NCI-H774 (cell line): ENCODE results near the gene METRN.

Experiments used
- DNase-seq: peaks from one replicate; lab custom pipeline; 2025; lab: John Stamatoyannopoulos, UW

Gene METRN

DNA sequence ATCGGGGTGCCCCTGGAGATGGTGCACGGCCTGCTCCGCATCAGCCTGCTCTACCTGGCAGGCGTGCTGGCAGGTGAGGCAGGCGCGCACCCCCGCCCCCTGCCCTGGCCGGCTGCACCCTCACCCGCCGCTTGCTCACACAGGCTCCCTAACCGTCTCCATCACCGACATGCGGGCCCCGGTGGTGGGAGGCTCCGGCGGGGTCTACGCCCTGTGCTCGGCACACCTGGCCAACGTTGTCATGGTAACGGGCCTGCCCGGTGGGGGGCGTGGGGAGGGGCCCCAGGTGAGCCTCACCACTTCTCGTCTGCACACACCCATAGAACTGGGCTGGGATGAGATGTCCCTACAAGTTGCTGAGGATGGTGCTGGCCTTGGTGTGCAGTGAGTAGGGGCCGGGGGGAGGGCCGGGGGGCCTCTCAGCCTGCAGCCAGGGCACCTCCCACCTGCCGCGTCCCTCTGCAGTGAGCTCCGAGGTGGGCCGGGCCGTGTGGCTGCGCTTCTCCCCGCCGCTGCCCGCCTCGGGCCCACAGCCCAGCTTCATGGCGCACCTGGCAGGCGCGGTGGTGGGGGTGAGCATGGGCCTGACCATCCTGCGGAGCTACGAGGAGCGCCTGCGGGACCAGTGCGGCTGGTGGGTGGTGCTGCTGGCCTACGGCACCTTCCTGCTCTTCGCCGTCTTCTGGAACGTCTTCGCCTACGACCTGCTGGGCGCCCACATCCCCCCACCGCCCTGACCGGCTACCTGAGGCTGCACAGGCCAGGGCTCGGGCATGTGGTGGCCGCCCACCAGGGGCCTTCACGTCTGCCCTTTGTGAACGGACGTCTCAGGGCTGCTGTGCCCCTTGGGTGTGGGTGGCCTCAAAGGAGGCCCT is 37.4 kb upstream of the METRN start:
- no peak for DNase-seq

DNA sequence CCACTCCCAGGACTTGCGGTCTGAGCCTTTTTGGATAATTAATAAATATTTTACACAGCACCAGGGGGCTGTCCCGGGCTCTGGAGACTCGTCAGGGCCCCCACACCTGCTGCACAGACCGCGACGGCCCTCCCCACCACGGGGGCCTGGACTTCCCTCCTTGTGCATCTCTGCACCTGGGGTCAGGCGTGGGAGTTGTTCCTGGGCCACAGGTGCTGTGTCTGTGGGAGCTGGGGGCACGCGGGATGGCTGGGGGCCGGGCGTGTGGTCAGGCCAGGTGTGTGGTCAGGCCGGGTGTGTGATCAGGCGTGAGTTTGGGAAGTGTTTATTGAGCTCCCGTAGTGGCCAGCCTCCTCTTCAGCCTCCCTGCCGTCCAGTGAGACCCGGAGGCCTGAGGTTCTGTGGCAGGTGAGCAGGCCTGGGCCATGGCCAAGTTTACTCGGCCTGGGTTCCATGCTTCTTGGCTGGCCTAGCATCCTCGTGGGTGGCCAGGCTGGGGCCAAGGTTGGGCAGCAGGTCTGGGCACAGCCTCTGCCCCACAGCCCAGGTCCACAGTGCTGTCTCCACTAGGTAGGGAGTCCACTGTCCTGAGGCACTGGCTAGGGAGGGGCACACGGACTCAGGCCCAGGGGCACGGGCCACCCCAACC is 36.6 kb upstream of the METRN start:
- DNase-seq = no peak

DNA sequence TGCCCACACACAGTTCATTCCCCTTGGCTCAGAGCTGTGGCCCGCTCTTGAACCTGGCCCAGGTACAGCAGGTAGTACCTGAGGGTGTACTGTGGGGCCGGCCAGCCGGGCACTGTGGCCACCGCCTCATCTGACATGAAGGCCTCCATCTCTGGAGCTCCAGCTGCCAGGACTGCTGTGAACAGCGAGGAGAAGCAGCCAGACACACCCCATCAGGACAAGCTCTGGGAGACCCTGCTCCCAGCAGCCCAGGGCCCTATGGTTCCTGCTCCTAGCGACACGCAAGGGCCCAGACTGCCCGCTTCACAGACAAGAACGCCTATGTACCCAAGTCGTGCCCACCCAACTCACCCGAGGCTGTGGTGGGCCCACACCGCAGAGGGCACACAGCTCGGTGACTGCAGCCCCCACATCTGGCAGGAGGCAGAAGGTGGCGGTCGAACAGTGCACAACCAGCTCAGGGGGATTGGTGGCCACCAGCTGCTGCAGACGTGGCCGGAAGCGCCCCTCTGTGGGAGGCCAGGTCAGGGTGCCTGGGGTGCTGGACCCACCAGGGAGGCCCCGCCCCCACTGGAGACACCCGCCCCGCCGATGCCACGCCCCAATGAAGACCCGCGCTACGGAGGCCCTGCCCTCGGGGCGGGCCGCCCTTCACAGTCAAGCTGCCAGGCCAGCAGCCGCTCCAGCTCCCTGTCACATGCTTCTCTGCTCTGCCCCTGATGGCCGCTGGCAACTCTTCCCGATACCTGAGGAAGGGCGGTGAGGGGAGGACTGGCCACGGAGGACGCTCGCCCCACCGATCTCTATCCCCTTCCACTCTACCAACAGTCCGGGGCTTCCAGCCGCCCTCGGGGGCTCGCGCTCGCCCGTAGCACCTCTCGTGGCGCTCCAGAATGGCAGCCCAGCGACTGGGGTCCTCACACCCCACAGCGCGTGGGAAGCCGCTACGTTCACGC is 35.8 kb upstream of the METRN start:
- DNase-seq = peak; percentile 58

DNA sequence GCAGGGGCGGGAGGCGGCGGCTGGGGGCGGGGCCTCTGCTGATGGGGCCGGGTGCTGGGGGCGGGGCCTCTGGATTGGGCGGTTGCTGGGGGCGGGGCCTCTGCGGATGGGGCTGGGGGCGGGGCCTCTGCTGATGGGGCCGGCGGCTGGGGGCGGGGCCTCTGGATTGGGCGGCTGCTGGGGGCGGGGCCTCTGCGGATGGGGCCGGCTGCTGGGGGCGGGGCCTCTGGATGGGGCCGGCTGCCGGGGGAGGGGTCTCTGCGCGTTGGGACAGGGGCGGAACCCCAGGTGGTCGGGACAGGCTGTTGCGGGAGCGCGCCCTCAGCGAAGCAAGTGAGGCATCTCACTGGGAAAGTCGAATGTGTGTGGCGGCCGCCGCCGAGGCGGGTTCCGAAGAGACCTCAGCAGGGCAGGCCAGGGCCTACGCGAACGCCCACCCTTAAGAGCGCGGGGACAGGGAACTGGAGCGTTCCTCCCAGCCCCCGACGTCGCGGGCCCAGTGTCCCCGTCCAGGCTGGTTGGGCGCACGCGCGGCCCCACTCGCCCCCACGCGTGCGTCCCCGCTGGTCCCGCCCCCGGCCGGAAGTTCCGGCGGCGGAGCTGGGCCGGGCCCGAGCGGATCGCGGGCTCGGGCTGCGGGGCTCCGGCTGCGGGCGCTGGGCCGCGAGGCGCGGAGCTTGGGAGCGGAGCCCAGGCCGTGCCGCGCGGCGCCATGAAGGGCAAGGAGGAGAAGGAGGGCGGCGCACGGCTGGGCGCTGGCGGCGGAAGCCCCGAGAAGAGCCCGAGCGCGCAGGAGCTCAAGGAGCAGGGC is 34.9 kb upstream of the METRN start, which contains the start of gene STUB1:
STUB1 (plus strand) TSS at position 597 of the 811 bp plus-strand sequence; CDS start at position 713, 116 bp downstream.
- peak; percentile 69 for DNase-seq

DNA sequence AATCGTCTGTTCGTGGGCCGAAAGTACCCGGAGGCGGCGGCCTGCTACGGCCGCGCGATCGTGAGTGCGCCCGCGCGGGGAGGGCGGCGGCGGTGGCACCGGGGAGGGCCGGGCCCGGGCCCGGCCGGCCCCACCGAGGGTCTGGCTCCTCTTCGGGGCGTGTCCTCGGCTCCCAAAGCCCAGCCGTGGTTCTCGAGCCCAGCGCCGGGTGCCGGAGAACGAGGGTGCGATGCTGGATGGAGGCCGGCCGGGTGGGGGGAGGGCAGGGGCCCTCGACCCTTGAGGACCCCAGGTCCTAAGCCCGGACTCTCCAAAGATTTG is 34.3 kb upstream of the METRN start:
- no peak for DNase-seq

DNA sequence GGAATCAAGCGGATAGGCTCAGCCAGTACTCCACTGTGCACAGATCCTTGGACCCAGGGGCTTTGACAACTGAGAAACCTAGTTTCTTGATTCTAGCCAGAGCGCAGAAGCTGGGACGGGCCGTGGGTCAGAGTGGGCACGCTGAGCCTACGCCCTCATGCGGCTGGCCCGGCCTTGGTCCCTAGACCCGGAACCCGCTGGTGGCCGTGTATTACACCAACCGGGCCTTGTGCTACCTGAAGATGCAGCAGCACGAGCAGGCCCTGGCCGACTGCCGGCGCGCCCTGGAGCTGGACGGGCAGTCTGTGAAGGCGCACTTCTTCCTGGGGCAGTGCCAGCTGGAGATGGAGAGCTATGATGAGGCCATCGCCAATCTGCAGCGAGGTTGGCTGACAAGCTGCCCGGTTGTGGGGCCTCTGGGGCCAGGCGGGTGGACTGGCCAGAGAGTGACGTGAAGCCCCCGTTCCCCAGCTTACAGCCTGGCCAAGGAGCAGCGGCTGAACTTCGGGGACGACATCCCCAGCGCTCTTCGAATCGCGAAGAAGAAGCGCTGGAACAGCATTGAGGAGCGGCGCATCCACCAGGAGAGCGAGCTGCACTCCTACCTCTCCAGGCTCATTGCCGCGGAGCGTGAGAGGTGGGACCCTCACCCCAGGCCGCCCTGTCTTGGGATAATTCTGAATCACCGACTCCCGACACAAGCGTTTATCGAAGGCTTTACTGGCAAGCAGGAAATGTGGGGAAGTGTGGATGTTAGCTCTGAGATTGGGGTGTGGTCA is 33.8 kb upstream of the METRN start:
- no peak for DNase-seq

DNA sequence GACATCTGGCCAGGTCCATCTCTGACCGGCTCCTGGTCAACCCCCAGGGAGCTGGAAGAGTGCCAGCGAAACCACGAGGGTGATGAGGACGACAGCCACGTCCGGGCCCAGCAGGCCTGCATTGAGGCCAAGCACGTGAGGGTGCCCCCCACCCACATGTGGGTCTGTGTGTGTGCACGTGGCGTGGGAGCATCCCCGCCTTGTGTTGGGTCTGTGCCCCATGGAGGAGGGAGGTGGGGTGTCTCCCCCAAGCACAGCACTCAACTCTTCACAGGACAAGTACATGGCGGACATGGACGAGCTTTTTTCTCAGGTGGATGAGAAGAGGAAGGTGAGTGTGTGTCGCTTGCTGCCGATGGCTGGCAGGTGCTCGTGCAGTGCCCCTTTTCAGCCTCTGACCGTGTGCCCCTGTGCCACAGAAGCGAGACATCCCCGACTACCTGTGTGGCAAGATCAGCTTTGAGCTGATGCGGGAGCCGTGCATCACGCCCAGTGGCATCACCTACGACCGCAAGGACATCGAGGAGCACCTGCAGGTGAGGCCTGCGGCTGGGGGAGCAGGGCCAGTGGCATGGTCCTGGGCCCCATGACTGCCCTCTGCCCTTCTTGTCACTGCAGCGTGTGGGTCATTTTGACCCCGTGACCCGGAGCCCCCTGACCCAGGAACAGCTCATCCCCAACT is 33.0 kb upstream of the METRN start:
- DNase-seq = no peak

DNA sequence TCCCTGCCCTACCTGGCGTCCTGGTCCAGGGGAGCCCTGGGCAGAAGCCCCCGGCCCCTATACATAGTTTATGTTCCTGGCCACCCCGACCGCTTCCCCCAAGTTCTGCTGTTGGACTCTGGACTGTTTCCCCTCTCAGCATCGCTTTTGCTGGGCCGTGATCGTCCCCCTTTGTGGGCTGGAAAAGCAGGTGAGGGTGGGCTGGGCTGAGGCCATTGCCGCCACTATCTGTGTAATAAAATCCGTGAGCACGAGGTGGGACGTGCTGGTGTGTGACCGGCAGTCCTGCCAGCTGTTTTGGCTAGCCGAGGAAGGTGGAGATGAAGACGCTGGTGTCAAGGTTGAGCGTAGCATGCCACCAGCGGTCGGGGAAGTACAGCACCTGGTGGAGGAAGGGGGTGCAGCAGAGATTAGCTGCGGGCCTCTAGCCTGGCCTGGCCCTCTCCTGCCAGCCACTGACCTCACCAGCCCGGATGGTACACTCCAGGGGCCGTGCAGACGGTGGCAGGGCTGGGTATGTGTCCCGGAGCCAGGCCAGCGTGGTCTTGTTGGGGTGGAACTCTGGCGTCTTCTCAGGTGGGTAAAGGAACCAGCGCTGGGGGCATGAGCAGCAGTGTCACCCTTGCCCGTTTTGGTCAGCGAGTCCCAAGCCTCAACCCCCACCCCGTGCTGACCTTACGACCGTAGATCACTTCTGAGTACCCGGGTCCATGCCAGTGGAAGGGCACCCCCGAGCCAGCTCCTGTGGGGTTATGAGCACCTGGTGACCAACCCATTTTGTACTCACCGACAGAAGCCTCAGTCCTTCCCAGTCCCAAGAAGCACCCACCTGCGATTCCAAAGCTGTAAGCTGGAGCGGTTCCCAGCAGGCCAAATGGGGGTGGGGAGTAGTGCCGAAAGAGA is 32.2 kb upstream of the METRN start:
- no peak for DNase-seq

DNA sequence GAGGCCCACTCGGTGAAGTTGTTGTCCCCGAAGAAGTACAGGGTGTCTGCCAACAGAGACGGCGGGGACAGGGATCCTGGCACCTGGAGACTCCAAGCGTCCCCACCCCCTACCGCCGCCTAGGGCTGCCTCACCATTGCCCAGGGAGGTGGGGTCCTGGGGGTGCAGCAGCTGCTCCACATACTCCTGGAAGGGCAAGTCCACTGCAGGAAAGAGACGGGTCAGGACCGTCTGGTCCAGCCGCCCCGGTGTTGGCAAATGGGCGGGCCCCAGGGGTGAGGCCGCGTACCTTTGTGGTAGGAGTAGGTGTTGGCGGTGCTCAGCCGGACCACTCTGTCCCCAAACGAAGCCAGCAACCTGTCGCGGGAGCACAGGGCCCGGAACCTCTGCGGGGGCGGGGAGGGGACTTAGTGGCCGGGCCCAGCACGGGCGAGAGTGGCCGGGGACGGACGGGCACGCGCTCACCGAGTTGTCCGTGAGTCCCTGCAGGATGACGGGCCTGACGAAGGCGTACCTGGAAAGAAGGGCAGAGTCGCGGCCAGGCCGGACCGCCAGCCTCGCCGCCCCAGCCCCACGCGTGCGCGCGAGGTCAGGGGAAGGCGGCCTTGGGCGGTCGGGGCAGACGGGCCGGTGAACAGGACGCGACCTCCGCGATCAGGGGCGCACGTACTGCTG is 31.4 kb upstream of the METRN start:
- no peak for DNase-seq

DNA sequence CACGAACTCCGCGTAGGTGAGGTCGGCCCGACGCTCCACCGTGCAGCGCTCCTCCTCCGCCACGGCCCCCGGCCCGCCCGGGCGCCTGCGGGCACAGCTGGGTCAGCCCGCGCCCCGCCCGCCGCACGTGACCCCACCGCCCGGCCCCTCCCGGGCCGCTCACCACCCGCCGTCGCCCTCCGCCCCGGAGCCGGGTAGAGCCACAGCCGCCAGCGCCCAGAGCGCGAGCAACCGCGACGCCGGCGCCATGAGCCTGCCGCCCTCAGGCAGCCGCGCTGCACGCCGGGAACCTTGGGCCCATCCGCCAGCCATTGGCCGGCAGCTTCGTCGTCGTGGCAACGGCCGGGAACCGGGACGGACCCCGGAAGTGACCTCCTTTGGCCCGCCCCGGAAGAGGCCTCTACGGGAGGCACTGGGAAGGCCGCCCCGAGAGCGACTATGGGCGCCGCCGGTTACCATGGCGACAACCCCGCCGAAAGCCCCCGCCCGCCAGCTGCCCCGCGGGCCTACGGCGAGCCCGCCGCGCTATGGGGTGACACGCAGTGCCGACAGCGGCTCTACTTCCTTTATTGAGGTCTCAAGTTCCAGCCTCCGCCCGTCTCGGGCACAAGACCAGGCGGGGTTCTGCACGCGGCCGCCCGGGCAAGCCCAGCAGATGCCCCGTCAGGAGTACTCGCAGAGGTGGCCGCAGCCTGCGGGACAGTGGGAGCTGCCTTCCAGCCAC is 30.7 kb upstream of the METRN start, which contains the start of gene JMJD8:
JMJD8 (minus strand) TSS at position 264 of the 724 bp plus-strand sequence; CDS start at position 249, 15 bp downstream.
- DNase-seq = peak; percentile 90

DNA sequence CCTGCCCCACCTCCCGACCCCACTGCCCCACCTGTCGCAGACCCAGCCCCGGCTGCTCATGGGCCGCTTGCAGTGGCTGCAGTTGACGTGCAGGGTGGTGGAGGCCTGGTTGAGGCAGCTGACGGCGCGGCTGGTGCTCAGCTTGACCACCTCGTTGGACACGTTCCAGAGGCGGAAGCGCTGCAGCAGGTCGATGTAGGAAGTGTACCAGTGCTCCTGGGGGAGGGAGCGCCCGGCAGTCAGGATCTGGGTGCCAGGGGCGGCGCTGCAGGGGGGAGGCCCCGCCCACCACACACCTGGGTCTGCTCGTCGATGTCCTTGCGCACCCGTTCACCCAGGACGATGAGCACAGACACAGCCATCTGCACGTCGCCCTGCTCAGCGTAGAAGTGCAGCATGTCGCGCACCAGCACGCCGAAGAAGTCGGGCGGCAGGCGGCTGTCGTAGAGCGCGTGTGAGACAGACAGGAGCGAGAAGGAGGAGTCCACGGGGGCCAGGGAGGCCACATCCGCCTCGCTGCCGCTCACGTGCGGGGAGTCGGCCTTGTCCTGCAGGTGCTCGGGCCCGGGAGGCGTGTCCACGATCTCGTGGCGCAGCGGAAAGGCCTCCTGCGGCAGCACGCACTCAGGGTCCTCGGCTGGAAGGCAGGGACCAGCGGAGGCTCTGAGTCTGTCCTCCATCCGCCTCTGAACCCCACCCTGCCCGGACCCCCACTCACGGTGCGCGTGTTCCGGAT is 29.8 kb upstream of the METRN start:
- no peak for DNase-seq

DNA sequence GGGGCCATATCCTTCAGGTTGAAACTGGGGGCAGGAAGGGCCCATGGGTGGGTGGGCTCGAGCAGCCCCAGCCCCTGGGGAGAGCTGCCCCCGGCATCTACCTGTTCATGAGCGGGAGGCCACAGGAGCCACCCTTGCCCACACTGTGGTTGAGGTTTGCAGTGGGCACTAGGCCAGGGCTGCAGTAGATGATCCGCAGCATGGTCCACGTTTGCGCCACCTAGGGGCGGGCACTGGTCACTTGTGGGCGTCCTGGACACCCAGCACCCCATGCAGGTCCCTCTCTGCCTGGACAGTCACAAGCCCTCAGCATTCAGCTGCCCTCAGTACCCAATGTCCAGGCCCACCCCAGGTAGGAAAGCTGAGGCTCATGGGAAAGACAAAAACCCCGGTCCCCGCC is 29.0 kb upstream of the METRN start:
- no peak for DNase-seq

DNA sequence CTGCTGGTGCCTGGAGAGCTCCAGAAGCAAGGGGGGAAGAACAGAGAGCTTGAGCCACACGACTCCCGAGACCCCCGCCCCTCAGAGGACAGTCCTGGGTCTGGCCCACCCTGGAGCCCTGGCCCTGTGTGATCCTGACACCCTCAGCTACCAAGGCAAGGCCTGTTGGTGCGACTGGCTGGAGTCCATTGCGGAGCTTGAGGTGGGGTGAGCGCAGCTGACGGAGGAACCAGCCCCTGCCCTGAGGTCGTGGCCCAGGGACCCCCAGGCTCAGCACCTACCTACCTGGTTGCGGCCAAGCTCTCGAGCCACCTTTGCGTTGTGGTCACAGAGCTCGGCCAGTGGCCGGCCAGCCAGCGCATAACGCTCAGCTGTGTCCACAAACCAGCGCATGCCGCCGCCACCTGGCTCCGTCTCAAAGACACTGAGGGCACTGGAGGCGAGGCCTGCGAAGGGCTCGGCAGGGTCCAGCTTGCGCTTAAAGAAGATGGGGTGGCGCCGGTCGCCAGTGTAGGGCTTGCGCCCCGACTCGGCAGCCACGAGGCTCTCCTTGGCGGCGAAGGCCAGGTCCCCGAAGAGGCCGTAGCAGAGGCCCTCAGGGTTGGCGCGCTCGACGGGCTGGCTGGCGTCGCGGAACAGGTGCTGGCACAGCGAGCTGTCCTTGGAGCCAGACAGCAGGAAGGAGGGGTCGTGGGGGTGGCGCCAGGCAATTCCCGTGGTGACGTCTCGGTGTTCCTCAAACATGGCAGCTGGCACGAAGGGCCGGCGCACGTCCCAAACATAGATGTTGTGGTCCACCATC is 28.3 kb upstream of the METRN start:
- DNase-seq = no peak

DNA sequence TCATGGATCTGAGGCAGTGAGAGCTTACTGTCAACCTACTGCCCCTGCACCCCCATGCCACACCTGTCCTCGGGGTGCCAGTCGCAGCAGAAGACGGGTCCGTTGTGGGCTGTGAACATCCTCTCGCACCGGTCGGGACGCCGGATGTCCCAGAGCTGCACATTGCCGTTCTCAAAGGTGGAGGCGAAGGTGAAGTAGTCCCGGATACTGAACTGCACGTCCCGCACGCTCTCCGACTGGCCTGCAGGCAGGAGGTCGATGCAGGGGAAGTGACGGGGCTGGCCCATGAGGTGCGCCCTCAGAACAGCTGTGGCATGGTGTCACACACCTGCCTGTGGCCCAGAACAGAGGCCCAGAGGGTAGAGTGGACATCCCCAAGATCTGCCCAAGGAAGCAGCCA is 27.4 kb upstream of the METRN start:
- no peak for DNase-seq

DNA sequence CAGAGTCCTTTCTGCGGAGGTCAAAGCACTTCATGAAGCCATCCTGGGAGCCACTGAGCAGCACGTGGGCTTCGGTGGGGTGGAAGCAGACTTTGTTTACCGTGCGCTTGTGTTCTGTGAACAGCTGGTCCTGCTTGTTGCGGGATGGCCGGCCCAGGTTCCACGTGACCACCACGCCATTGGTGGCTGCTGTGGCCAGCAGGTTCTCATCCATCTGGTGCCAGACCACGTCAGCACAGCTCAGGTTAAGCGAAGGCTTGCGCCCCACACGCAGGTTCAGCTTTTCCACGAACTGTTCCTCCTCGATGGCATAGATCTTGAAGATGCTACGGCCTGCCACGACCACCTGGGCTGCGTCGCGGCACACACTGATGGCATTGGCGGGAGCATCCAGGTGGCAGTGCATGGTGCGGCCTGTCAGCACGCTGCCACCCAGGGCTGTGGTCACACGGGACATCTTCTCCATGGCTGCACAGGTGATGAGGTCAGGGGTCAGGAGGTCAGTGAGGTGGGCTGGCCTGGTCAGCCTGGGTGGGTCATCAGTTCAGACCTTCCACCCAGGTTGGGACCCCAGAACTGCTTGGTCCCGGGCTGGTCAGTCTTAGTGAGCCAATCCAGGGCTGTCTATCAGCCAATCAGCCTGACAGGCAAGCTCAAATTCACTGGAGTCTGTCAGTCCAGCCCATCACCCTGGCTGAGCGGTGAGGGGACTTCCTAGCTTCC is 25.6 kb upstream of the METRN start:
- no peak for DNase-seq
